Immature natural killer cell (primary cell): ENCODE data around the gene HYAL2. TPM values are rescaled to one million over a fixed set of nuclear protein-coding genes. Genes with fewer than 3 reads are reported as not detected.

Experiments
- DNase-seq, 3 donors: peaks; one replicate each; pipeline ENCODE4 v3.0.0; 2022; ENCODE audit warnings: mixed read lengths in 1 of 3
- H3K27ac Mint-ChIP-seq, 6 donors: one replicate each; pipeline ENCODE4 v1.8.0; 2020; ENCODE audit warnings: mixed read lengths in 6 of 6, mild to moderate bottlenecking in 5 of 6, inconsistent platforms in 4 of 6, moderate library complexity in 3 of 6
- H3K27me3 Mint-ChIP-seq, 3 donors: one replicate each; pipeline ENCODE4 v1.8.0; 2020 to 2021; ENCODE audit warnings: low read depth in 3 of 3, mild to moderate bottlenecking in 3 of 3, mixed read lengths in 3 of 3, moderate library complexity in 3 of 3, inconsistent platforms in 1 of 3
- H3K36me3 Mint-ChIP-seq, 3 donors: one replicate each; pipeline ENCODE4 v1.8.0; 2020; ENCODE audit warnings: mixed read lengths in 3 of 3, inconsistent platforms in 2 of 3, mild to moderate bottlenecking in 2 of 3
- H3K4me1 Mint-ChIP-seq, 2 donors: one replicate each; pipeline ENCODE4 v1.8.0; 2020; ENCODE audit warnings: inconsistent platforms in 2 of 2, mild to moderate bottlenecking in 2 of 2, mixed read lengths in 2 of 2, moderate library complexity in 1 of 2
- H3K4me3 Mint-ChIP-seq, 5 donors: one replicate each; pipeline ENCODE4 v1.8.0; 2020; ENCODE audit warnings: mild to moderate bottlenecking in 5 of 5, mixed read lengths in 5 of 5, inconsistent platforms in 3 of 5, moderate library complexity in 3 of 5
- H3K9me3 Mint-ChIP-seq, 6 donors: one replicate each; pipeline ENCODE4 v1.8.0; 2020; ENCODE audit warnings: mild to moderate bottlenecking in 6 of 6, mixed read lengths in 6 of 6, inconsistent platforms in 4 of 6, moderate library complexity in 3 of 6
- polyA plus RNA-seq, 3 donors: library from polyadenylated mRNA; unstranded; fragments of 300-500 nt; fragmentation: Illumina TruSeq; gene quantifications; one replicate each; pipeline ENCODE4 v1.2.3, GENCODE V29; 2021

HYAL2 gene
- polyA plus RNA-seq, 3 donors from 2014 or later = 4.9 to 15.0 (median 10.8) TPM

- Mint-ChIP-seq H3K27ac (peak overlapping the region in 4 of 6 donors; percentile 28 to 83 (median 36)), H3K4me3 (peak overlapping the region in 3 of 5 donors; percentile 14 to 96 (median 93)), H3K27me3 (peaks cover 2 to 7% (median 2%) of the 10 kb centered on the region in 3 donors), H3K9me3 (no peaks in the 10 kb centered on the region), H3K4me1 (peaks cover 57 to 62% of the 10 kb centered on the region in 2 donors), H3K36me3 (peaks cover 0 to 5% (median 0%) of the 10 kb centered on the region in 3 donors)
- DNase-seq = no peak
Observed at GRCh38 chr3:50355829-50356552, 33.4 kb upstream of the HYAL2 start.

- Mint-ChIP-seq H3K4me3 (no peak overlapping the region), H3K27ac (no peak overlapping the region), H3K27me3 (peaks cover 5 to 15% (median 6%) of the 10 kb centered on the region in 3 donors), H3K9me3 (no peaks in the 10 kb centered on the region), H3K4me1 (peaks cover 65 to 71% of the 10 kb centered on the region in 2 donors), H3K36me3 (peaks cover 0 to 11% (median 4%) of the 10 kb centered on the region in 3 donors)
- no peak for DNase-seq
Observed at GRCh38 chr3:50354850-50355249, 32.3 kb upstream of the HYAL2 start.

DNA sequence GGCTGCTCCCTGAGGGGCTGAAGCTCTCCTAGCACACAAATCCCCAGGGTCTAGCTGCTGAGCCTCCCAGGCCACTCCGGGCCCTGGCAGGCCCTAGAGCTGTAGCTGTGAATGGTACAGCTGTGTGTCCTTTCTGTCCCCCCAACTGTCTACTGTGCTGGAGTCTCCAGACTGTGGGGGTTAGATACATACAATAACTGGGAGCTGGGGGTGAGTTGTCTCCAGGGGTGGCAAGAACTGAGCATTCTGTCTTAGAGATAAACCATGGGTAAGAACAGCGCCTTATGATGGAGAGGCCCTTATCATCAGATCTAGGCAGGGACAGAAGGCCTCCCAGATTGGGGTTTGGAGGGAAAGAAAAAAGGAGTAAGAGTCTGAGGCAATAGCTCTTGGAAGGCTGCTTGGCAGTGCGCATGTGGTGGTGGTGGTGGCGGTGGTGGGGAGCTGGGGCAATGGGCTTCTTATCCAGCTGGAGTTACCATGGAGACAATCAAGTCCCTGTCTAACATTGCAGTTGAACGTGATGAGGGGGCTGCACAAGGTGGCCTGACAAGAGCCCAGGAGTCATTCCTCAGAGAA lies 31.7 kb upstream of the HYAL2 start:
- Mint-ChIP-seq H3K27me3 (peaks cover 5 to 13% (median 6%) of the 10 kb centered on the region in 3 donors), H3K9me3 (no peaks in the 10 kb centered on the region), H3K36me3 (peaks cover 0 to 11% (median 4%) of the 10 kb centered on the region in 3 donors), H3K4me1 (peaks cover 65 to 71% of the 10 kb centered on the region in 2 donors), H3K27ac (peak overlapping the region in 4 of 6 donors; percentile 42 to 77 (median 61)), H3K4me3 (peak overlapping the region in 1 of 5 donors; percentile 2)
- no peak for DNase-seq

DNA sequence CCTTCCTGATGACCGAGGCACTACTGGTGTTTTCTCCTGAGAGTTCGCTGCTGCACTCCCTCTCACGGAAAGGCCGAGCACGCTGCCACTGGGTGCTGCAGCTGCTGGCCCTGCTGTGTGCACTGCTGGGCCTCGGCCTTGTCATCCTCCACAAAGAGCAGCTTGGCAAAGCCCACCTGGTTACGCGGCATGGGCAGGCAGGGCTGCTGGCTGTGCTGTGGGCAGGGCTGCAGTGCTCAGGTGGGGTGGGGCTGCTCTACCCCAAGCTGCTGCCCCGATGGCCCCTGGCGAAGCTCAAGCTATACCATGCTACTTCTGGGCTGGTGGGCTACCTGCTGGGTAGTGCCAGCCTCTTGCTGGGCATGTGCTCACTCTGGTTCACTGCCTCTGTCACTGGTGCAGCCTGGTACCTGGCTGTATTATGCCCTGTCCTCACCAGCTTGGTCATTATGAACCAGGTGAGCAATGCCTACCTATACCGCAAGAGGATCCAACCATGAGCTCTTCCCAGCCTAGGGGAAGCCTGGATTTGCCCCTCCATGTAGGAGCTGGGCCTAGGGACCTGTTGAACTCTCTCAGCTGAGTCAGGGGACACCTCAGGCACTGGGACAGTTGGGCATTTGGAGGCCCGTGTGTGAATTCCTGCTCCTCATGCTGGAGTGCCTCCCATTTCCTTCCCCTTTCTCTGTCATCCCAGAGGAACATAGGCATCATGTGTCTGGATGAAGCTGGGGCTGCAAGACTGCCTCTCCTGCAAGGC lies 30.9 kb upstream of the HYAL2 start:
- Mint-ChIP-seq H3K4me3 (peak overlapping the region in 1 of 5 donors; percentile 30), H3K4me1 (peaks cover 68 to 75% of the 10 kb centered on the region in 2 donors), H3K9me3 (no peaks in the 10 kb centered on the region), H3K36me3 (peaks cover 0 to 11% (median 4%) of the 10 kb centered on the region in 3 donors), H3K27me3 (peaks cover 5 to 13% (median 6%) of the 10 kb centered on the region in 3 donors), H3K27ac (no peak overlapping the region)
- DNase-seq = no peak

DNA sequence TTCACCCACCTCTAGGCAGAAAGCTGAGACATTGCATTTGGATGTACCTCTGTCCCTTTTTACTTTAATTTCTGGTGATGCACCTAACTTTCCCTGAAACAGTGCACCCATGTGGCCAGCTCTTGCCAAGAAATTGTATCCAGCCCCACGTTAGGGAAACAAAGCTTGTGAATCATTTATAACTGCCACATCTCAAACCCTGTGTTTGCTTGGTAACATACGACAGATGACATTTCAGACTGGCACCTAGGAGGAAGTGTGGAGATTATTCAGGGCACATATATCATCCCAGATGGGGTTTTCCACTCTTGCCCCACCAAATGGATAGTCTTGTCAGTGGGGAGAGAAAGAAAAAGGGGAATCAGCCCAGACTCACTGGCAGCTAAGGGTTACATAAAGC lies 30.2 kb upstream of the HYAL2 start:
- Mint-ChIP-seq H3K4me3 (peak overlapping the region in 4 of 5 donors; percentile 17 to 41 (median 31)), H3K4me1 (peaks cover 68 to 75% of the 10 kb centered on the region in 2 donors), H3K9me3 (no peaks in the 10 kb centered on the region), H3K27me3 (peaks cover 5 to 10% (median 6%) of the 10 kb centered on the region in 3 donors), H3K27ac (peak overlapping the region in 2 of 6 donors; percentile 35 to 56), H3K36me3 (peaks cover 0 to 15% (median 4%) of the 10 kb centered on the region in 3 donors)
- DNase-seq = no peak

DNA sequence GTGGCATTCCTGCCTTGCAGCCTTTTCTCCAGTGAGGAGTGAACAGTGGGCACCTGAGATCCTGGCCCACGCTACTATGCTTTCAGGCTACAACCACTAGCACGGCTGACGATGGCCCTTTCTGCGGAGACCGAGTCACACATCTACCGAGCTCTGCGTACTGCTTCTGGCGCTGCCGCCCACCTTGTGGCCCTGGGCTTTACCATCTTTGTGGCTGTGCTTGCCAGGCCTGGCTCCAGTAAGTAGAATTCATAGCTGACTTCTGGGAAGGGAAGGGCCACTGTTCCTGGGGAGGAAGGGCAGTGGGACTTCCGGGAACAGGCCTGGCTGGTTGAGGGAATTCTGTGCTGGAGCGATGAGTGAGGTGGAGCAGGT lies 28.8 kb upstream of the HYAL2 start:
- Mint-ChIP-seq H3K4me3 (peak overlapping the region; percentile 95 to 98 (median 97)), H3K36me3 (peaks cover 0 to 19% (median 11%) of the 10 kb centered on the region in 3 donors), H3K9me3 (no peaks in the 10 kb centered on the region), H3K4me1 (peaks cover 68 to 72% of the 10 kb centered on the region in 2 donors), H3K27me3 (peaks cover 8 to 12% (median 8%) of the 10 kb centered on the region in 3 donors), H3K27ac (peak overlapping the region; percentile 93 to 99 (median 98))
- DNase-seq = no peak

DNA sequence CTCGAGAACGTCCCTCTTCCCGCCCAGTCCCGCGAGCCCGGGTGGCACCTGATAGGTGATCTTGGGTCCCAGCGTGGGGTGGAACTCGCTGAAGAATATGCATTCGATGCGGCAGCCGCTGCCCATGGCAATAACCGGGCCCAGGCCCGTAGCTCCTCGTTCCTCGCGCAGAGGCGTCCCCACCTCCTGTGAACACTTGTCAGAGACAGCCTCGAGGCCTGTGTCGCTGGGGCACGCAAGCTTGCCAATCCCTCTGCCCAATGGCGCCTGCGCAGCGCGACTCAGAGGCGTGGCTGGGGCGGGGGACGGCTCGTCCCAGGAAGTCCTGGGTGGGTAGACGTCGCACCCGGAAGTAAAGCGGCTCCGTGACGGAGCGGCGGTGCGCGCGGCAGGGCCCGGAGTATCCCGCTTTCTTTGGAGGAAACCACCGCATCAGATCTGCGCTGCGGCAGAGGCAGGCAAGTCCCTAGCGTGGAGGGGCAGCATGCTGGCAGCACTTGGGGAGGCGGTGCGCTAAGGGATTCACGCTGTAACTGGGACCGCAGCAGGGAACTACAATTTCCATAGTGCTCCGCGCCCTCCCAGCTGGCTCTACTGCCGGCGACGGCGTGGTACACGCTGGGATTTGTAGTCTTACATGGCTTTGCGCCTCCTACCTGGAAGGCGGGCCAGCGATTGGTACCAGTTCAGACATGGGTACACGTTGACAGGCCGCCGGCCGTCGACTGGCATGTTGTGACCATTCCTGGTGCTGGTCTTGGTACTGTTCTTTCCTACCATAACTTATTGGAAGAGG lies 28.2 kb upstream of the HYAL2 start, which contains the start of the genes CYB561D2 and NPRL2:
TSS of gene CYB561D2 (plus strand) at position 336 of the 796 bp plus-strand sequence. CDS start 572 bp downstream, outside the sequence.
TSS of gene NPRL2 (minus strand) at position 249 of the 796 bp plus-strand sequence. CDS start at position 126, 123 bp downstream.
- Mint-ChIP-seq H3K4me1 (peaks cover 68 to 73% of the 10 kb centered on the region in 2 donors), H3K27me3 (peaks cover 8 to 12% (median 8%) of the 10 kb centered on the region in 3 donors), H3K36me3 (peaks cover 0 to 19% (median 11%) of the 10 kb centered on the region in 3 donors), H3K9me3 (no peaks in the 10 kb centered on the region), H3K4me3 (peak within 1 kb of the TSS; percentile 95 to 98 (median 97)), H3K27ac (peak within 1 kb of the TSS; percentile 93 to 99 (median 98))
- DNase-seq = peak; percentile 98

DNA sequence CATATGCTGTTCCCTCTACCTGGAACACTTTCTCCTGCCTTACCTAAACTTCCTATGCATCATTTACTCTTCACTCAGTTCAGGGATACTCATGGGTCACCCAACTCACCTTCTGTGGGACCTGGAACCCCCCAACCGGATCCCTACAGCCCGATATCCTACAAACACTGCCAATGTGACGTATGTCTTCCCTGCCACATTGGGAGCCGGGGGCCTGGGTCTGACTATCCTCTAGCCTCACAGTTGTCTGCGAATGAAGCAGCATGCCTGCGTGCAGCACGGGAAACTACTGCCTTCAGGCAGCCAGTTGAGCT lies 27.6 kb upstream of the HYAL2 start:
- no peaks in the 10 kb centered on the region for H3K9me3 Mint-ChIP-seq
- H3K4me3 Mint-ChIP-seq = peak overlapping the region; percentile 95 to 98 (median 97)
- peaks cover 0 to 19% (median 11%) of the 10 kb centered on the region in 3 donors for H3K36me3 Mint-ChIP-seq
- H3K27me3 Mint-ChIP-seq = peaks cover 8 to 12% (median 8%) of the 10 kb centered on the region in 3 donors
- peaks cover 66 to 73% of the 10 kb centered on the region in 2 donors for H3K4me1 Mint-ChIP-seq
- no peak for DNase-seq
- H3K27ac Mint-ChIP-seq = peak overlapping the region; percentile 93 to 99 (median 98)

GRCh38 chr3:50347187-50347813 lies 24.8 kb upstream of the HYAL2 start:
- peak; percentile 74 to 83 (median 79) for DNase-seq
- peak overlapping the region; percentile 35 to 65 (median 41) for H3K4me3 Mint-ChIP-seq
- H3K9me3 Mint-ChIP-seq = no peaks in the 10 kb centered on the region
- peaks cover 0 to 14% (median 11%) of the 10 kb centered on the region in 3 donors for H3K36me3 Mint-ChIP-seq
- H3K27me3 Mint-ChIP-seq = peaks cover 8 to 10% (median 8%) of the 10 kb centered on the region in 3 donors
- peaks cover 83 to 88% of the 10 kb centered on the region in 2 donors for H3K4me1 Mint-ChIP-seq
- H3K27ac Mint-ChIP-seq = peak overlapping the region; percentile 46 to 86 (median 82)

DNA sequence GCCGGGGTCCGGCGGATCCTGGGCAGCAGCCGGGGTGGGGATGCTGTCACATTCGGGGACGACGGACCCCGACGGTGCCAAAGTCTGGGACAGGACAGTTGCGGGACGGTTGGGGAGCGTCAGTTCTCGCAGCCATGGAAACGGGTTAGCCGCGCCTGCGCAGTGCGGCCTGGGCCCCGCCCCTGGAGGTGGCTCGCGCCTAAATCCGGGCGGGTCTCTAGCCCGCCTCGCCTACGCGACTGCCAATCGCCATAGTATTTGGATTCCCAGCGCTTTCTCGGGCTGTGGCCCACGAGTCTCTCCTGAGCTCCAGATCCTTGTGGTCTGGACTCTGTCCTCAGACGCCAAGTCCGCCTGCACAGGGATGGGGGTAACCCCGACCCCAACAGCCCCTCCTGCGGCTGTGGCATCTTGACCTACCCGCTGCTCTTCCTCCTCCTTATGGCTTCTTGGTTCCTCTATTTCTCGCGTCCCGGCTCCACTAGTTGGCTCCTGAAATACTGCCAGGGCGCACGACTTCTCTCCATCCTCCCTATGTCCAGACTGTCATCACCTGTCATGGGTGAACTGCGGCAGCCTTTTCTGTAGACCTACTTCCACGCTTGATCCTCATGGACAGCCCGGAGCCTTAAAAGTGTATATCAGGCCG lies 23.2 kb upstream of the HYAL2 start, which contains the start of gene ZMYND10:
TSS of gene ZMYND10 (minus strand) at position 147 of the 649 bp plus-strand sequence. CDS start 153 bp downstream, outside the sequence.
- DNase-seq = peak; percentile 50 to 65 (median 56)
- Mint-ChIP-seq H3K4me1 (peaks cover 83 to 88% of the 10 kb centered on the region in 2 donors), H3K27me3 (peaks cover 12 to 15% (median 13%) of the 10 kb centered on the region in 3 donors), H3K4me3 (peak within 1 kb of the TSS; percentile 60 to 75 (median 66)), H3K9me3 (no peaks in the 10 kb centered on the region), H3K36me3 (peaks cover 0 to 14% (median 11%) of the 10 kb centered on the region in 3 donors), H3K27ac (peak within 1 kb of the TSS in 5 of 6 donors; percentile 39 to 79 (median 40))

DNA sequence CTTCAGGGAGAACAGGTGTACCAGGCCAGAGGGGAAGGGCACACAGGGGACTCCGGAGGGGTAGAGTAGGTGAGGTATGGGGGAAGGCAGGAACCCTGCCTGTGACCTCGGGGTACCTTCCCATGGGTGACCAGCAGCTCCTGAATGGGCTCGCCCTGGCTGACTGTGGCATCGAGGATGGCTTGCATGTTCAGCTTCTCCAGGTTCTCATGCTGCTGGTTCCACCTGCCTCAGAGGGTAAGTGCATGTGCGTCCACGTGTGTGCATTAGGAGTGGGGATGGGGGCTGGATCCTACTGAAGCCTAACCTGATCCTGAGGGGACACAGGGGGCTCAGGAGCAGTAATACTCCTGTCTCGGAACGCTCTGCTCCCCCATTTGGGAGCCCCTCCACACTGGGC lies 22.5 kb upstream of the HYAL2 start:
- H3K9me3 Mint-ChIP-seq = no peaks in the 10 kb centered on the region
- H3K27ac Mint-ChIP-seq = peak overlapping the region in 2 of 6 donors; percentile 40 to 70
- peaks cover 76 to 82% of the 10 kb centered on the region in 2 donors for H3K4me1 Mint-ChIP-seq
- H3K36me3 Mint-ChIP-seq = peaks cover 0 to 10% (median 10%) of the 10 kb centered on the region in 3 donors
- peaks cover 9 to 15% (median 10%) of the 10 kb centered on the region in 3 donors for H3K27me3 Mint-ChIP-seq
- H3K4me3 Mint-ChIP-seq = peak overlapping the region in 3 of 5 donors; percentile 15 to 33 (median 33)
- no peak for DNase-seq
